NT2/D1 (cell line): Measurements from ENCODE around the gene ZBTB8B.

ENCODE experiments used
- SUZ12 ChIP-seq: IDR thresholded peaks from 2 replicates; pipeline ENCODE4 v1.6.1; 2011; ENCODE audit not compliant: insufficient read length, insufficient read depth; ENCODE audit errors: extremely low read depth
- YY1 ChIP-seq: IDR thresholded peaks from 2 replicates; pipeline ENCODE4 v1.6.1; 2011; ENCODE audit not compliant: insufficient read length, insufficient read depth

DNA sequence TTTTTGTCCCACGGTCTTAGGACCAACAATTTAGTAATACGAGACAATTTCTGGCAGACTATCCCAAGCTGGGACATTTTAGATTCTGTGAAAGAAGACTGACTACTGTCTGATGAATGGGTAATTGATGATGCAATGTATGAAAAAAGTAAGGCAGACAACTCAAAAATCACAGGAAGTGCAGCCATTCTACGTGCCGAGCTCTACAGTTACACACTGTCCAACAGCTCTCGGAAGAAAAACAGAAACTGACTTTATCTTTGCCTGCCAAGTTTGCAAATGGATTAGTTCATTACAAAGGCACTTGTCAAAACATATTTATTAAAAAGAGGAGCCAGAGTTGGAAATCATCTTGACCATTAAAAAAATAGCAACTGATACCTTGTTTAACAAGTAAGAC lies 31.3 kb downstream of the ZBTB8B start:
- TF ChIP-seq YY1 (no peak), SUZ12 (no peak)
